Measurements from ENCODE around the gene GPR153. TPM values are rescaled to one million over a fixed set of nuclear protein-coding genes. Genes with fewer than 3 reads are reported as not detected.
A peak's percentile ranks its signal among the peaks of the same experiment; 100 is the strongest.

Gene GPR153
- total RNA-seq, 2 donors from 2014 or later = 0.62 to 1.6 TPM

- ATAC-seq (replicated peaks in 1 of 2) (no peak), DNase-seq (no peak)
- no peak overlapping the region for H3K4me3 Mint-ChIP-seq
- peaks cover 31% of the 10 kb centered on the region for H3K4me1 Mint-ChIP-seq (ENCODE audit: low read depth)
- H3K27ac Mint-ChIP-seq = no peak overlapping the region
- H3K27me3 Mint-ChIP-seq (ENCODE audit: low read depth) = no peaks in the 10 kb centered on the region
- peaks cover 0 to 2% of the 10 kb centered on the region in 2 donors for H3K9me3 Mint-ChIP-seq
- H3K36me3 Mint-ChIP-seq (ENCODE audit: insufficient read depth in 2 of 2) = peaks cover 6 to 14% of the 10 kb centered on the region in 2 donors
Observed at GRCh38 chr1:6202256-6202655, 58.6 kb downstream of the GPR153 start.

GRCh38 chr1:6200188-6200809 is 60.6 kb downstream of the GPR153 start:
- peaks cover 0 to 2% of the 10 kb centered on the region in 2 donors for H3K9me3 Mint-ChIP-seq
- no peaks in the 10 kb centered on the region for H3K27me3 Mint-ChIP-seq (ENCODE audit: low read depth)
- H3K36me3 Mint-ChIP-seq (ENCODE audit: insufficient read depth in 2 of 2) = peaks cover 11 to 25% of the 10 kb centered on the region in 2 donors
- peaks cover 46% of the 10 kb centered on the region for H3K4me1 Mint-ChIP-seq (ENCODE audit: low read depth)
- DNase-seq = no peak
- ATAC-seq (replicated peaks in 1 of 2) = no peak
- H3K4me3 Mint-ChIP-seq = peak overlapping the region; percentile 95 to 98
- peak overlapping the region; percentile 98 for H3K27ac Mint-ChIP-seq

GRCh38 chr1:6199298-6200187 is 61.4 kb downstream of the GPR153 start, which contains the start of gene RPL22:
RPL22 (minus strand) TSS chr1:6199595; CDS start chr1:6199573, 22 bp downstream.
- Mint-ChIP-seq H3K4me3 (peak within 1 kb of the TSS; percentile 95 to 98), H3K36me3 (ENCODE audit: insufficient read depth in 2 of 2) (peaks cover 11 to 28% of the 10 kb centered on the region in 2 donors), H3K9me3 (peaks cover 0 to 2% of the 10 kb centered on the region in 2 donors), H3K27ac (peak within 1 kb of the TSS; percentile 98), H3K4me1 (ENCODE audit: low read depth) (peaks cover 51% of the 10 kb centered on the region), H3K27me3 (ENCODE audit: low read depth) (no peaks in the 10 kb centered on the region)
- DNase-seq (peak; percentile 96 to 99), ATAC-seq (replicated peaks in 1 of 2) (peak; percentile 98 to 99)

- peaks cover 55% of the 10 kb centered on the region for H3K4me1 Mint-ChIP-seq (ENCODE audit: low read depth)
- H3K27me3 Mint-ChIP-seq (ENCODE audit: low read depth) = no peaks in the 10 kb centered on the region
- DNase-seq = peak; percentile 38 to 39
- peak overlapping the region; percentile 92 for H3K27ac Mint-ChIP-seq
- peak overlapping the region; percentile 95 to 98 for H3K4me3 Mint-ChIP-seq
- peaks cover 11 to 30% of the 10 kb centered on the region in 2 donors for H3K36me3 Mint-ChIP-seq (ENCODE audit: insufficient read depth in 2 of 2)
- ATAC-seq (replicated peaks in 1 of 2) = peak; percentile 5 to 19
- H3K9me3 Mint-ChIP-seq = peaks cover 0 to 2% of the 10 kb centered on the region in 2 donors
Observed at GRCh38 chr1:6198646-6199297, 62.1 kb downstream of the GPR153 start.

GRCh38 chr1:6197746-6198427 is 63.0 kb downstream of the GPR153 start:
- Mint-ChIP-seq H3K4me3 (peak overlapping the region; percentile 95 to 98), H3K9me3 (peaks cover 0 to 2% of the 10 kb centered on the region in 2 donors), H3K27me3 (ENCODE audit: low read depth) (no peaks in the 10 kb centered on the region), H3K36me3 (ENCODE audit: insufficient read depth in 2 of 2) (peaks cover 13 to 32% of the 10 kb centered on the region in 2 donors), H3K4me1 (ENCODE audit: low read depth) (peaks cover 57% of the 10 kb centered on the region), H3K27ac (peak overlapping the region; percentile 92)
- DNase-seq = no peak
- no peak for ATAC-seq (replicated peaks in 1 of 2)

Other genes starting within 250 kb of the GPR153 start
- gene KCNAB2, start 215.2 kb downstream of the GPR153 start, total RNA-seq = 100 to 1,000 TPM; 210 to 232 TPM
- gene CHD5, start 80.8 kb downstream of the GPR153 start, total RNA-seq = under 1 TPM; 0.16 to 0.31 TPM
- gene RPL22, start 61.5 kb downstream of the GPR153 start, total RNA-seq = 100 to 1,000 TPM; 507 to 537 TPM
- gene RNF207, start 55.0 kb downstream of the GPR153 start, total RNA-seq = 10 to 100 TPM in 1 of 2 donors, 1 to 10 TPM in 1; 9.5 to 14.9 TPM
- gene ICMT, start 25.1 kb downstream of the GPR153 start, total RNA-seq = 10 to 100 TPM; 39.5 to 46.9 TPM
- gene HES3, start 16.9 kb downstream of the GPR153 start, total RNA-seq = not detected
- 10 to 100 TPM; 32.1 to 37.6 TPM for gene ACOT7, start 132.7 kb upstream of the GPR153 start, total RNA-seq
- 1 to 10 TPM in 1 of 2 donors, under 1 TPM in 1; 0.44 to 1.2 TPM for gene HES2, start 158.8 kb upstream of the GPR153 start, total RNA-seq
- 1 to 10 TPM; 1.3 to 2.0 TPM for gene ESPN, start 163.7 kb upstream of the GPR153 start, total RNA-seq
- 100 to 1,000 TPM in 1 of 2 donors, 10 to 100 TPM in 1; 89.2 to 101 TPM for gene TNFRSF25, start 205.1 kb upstream of the GPR153 start, total RNA-seq
- 1 to 10 TPM; 2.6 to 3.2 TPM for gene PLEKHG5, start 230.6 kb upstream of the GPR153 start, total RNA-seq